ENCODE data around the gene KRT75. TPM values are rescaled to one million over a fixed set of nuclear protein-coding genes. Genes with fewer than 3 reads are reported as not detected.

Gene KRT75
- total RNA-seq, 4 donors from 2014 or later, result not detected

DNA sequence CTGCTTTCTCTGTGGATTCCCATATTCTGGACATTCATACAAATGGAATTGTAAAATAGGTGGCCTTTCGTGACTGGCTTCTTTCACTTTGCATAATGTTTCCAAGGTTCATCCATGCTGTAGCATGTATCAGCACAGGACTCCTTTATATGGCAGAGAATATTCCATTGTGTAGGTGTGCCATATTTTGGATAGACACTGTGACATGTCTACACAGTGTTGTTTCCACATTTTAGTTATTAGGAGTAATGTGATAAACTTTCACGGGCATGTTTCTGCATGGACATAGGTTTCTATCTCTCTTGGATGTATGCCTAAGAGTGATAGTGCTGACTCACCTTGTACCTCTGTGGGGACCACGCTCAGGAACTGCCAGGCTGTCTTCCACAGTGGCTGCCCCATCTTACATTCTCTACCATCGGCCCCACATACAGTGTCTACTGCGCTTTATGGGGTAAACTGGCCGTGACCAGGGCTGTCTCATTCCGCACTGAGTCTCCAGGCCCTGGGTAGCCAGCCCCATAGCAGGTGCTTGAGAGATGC, 41.6 kb downstream of the KRT75 start:
- ATAC-seq (ENCODE audit: low FRiP score), result no peak
- DNase-seq (ENCODE audit: low spot score), result no peak

GRCh38 chr12:52391618-52392002, 42.6 kb downstream of the KRT75 start:
- no peak for DNase-seq (ENCODE audit: low spot score)
- ATAC-seq (ENCODE audit: low FRiP score), result no peak
- TF ChIP-seq, protein P1, sequence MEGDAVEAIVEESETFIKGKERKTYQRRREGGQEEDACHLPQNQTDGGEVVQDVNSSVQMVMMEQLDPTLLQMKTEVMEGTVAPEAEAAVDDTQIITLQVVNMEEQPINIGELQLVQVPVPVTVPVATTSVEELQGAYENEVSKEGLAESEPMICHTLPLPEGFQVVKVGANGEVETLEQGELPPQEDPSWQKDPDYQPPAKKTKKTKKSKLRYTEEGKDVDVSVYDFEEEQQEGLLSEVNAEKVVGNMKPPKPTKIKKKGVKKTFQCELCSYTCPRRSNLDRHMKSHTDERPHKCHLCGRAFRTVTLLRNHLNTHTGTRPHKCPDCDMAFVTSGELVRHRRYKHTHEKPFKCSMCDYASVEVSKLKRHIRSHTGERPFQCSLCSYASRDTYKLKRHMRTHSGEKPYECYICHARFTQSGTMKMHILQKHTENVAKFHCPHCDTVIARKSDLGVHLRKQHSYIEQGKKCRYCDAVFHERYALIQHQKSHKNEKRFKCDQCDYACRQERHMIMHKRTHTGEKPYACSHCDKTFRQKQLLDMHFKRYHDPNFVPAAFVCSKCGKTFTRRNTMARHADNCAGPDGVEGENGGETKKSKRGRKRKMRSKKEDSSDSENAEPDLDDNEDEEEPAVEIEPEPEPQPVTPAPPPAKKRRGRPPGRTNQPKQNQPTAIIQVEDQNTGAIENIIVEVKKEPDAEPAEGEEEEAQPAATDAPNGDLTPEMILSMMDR (IDR thresholded peaks at IDR 0.05), result no peak

More for the DNA sequence above, 41.6 kb downstream of the KRT75 start:
- TF ChIP-seq, protein P1 (IDR thresholded peaks at IDR 0.05), result no peak

DNA sequence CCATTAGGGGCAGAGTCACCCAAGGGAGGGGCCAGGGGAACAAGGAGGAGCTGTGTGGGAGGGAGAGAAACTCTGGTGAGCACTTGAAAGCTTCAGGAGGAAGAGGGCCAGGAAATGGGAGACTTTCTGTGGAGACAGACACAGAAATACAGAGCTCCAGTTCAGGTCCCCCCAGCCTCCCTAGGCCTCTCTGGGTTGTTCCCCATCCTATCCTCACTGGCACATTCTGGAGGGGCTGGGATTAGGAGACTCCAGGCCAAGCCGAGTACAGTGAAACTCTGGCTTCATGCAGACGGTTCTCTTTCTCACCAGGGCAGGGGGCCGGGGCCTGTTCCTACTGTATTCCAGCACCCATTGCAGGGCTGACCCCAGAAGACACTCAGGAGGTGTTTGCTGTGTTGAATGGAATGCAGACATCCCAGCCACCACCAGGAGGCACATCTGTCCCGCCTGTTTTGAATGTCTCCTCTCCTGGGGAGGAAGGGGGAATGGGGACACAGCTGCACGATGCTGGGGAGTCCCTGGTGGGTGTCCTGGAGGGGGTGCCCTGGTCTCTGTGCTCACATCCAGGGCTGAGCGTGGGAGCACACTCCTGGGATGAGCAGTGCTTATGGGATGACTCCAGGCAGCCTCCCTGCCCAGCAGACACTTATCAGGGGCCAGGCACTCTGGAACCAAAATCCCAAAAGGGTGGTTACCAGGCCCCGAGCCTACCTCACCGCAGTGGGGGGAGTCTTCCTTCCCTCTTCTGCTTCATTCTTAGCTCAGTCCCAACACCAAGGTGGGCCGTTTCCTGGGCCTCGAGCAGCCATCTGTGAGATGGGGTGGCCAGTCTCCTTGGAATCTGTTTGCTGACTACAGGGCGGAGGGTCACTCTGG, 43.2 kb downstream of the KRT75 start:
- DNase-seq (ENCODE audit: low spot score), result no peak
- TF ChIP-seq, protein P1 (IDR thresholded peaks at IDR 0.05), result no peak
- no peak for ATAC-seq (ENCODE audit: low FRiP score)

GRCh38 chr12:52389313-52390207, 44.6 kb downstream of the KRT75 start:
- ATAC-seq (ENCODE audit: low FRiP score) (peak; percentile 78), DNase-seq (ENCODE audit: low spot score) (no peak)
- TF ChIP-seq, protein P1 (IDR thresholded peaks at IDR 0.05), result no peak

- ATAC-seq (ENCODE audit: low FRiP score), result no peak
- no peak for DNase-seq (ENCODE audit: low spot score)
- TF ChIP-seq, protein P1 (IDR thresholded peaks at IDR 0.05), result no peak
These were observed 46.3 kb downstream of the KRT75 start for GRCh38 chr12:52387859-52388258.

GRCh38 chr12:52385226-52385702, 48.9 kb downstream of the KRT75 start, which contains the start of gene KRT84:
KRT84 (minus strand) TSS chr12:52385652; CDS start chr12:52385585, 67 bp downstream.
- no peak for DNase-seq (ENCODE audit: low spot score)
- no peak for ATAC-seq (ENCODE audit: low FRiP score)

More at GRCh38 chr12:52385226-52385702, 48.9 kb downstream of the KRT75 start, which contains the start of gene KRT84:
- TF ChIP-seq, protein P1 (IDR thresholded peaks at IDR 0.05), result no peak
